DOHH2 (cell line): Measurements from ENCODE around the gene GCN1.

Experiments
- H3F3A ChIP-seq: fragments of 200-600 bp; sonication (generic), shearing (Covaris generic); 2 replicates; pipeline ENCODE4 v1.6.0; 2016; ENCODE audit warnings: antibody characterized with exemption, mild to moderate bottlenecking; ENCODE audit not compliant: control insufficient read depth, insufficient read depth
- H3K27ac ChIP-seq: fragments of 200-600 bp; sonication (generic); 2 replicates; pipeline ENCODE4 v1.5.1; 2014; ENCODE audit warnings: low read depth, mild to moderate bottlenecking, low read length, moderate library complexity
- H3K27me3 ChIP-seq: fragments of 200-600 bp; sonication (generic); 2 replicates; pipeline ENCODE4 v1.6.1; 2014; ENCODE audit warnings: mild to moderate bottlenecking, low read length, mixed read lengths; ENCODE audit not compliant: control insufficient read depth
- H3K36me3 ChIP-seq: fragments of 200-600 bp; sonication (generic); 2 replicates; pipeline ENCODE4 v1.6.1; 2014; ENCODE audit warnings: mild to moderate bottlenecking, low read length, moderate library complexity, mixed read lengths; ENCODE audit not compliant: control insufficient read depth
- H3K4me1 ChIP-seq: fragments of 200-600 bp; sonication (generic); 2 replicates; pipeline ENCODE4 v1.6.1; 2014; ENCODE audit warnings: mild to moderate bottlenecking, low read length, mixed read lengths; ENCODE audit not compliant: control insufficient read depth
- H3K4me2 ChIP-seq: fragments of 200-600 bp; sonication (generic); 2 replicates; pipeline ENCODE4 v1.6.0; 2014; ENCODE audit warnings: mild to moderate bottlenecking, low read length, moderate library complexity
- H3K4me3 ChIP-seq: fragments of 200-600 bp; sonication (generic); 2 replicates; pipeline ENCODE4 v1.5.1; 2014; ENCODE audit warnings: mild to moderate bottlenecking, low read length, mixed read lengths
- H3K79me2 ChIP-seq: fragments of 200-600 bp; sonication (generic); 2 replicates; pipeline ENCODE4 v1.6.1; 2014; ENCODE audit warnings: mild to moderate bottlenecking, low read length, mixed read lengths; ENCODE audit not compliant: control insufficient read depth
- H3K9me2 ChIP-seq: fragments of 200-600 bp; sonication (generic); replicated peaks from 2 replicates; pipeline ENCODE4 v1.6.1; 2014; ENCODE audit warnings: mild to moderate bottlenecking, low read length, mixed read lengths; ENCODE audit not compliant: control insufficient read depth
- H3K9me3 ChIP-seq: fragments of 200-600 bp; sonication (generic); 2 replicates; pipeline ENCODE4 v1.6.1; 2014; ENCODE audit warnings: antibody characterized with exemption, low read length, mixed read lengths; ENCODE audit not compliant: control insufficient read depth, insufficient read depth
- H4K20me1 ChIP-seq: fragments of 200-600 bp; sonication (generic); 2 replicates; pipeline ENCODE4 v1.6.0; 2014; ENCODE audit warnings: low read depth, mild to moderate bottlenecking, antibody characterized with exemption, low read length, moderate library complexity; ENCODE audit not compliant: control insufficient read depth, insufficient read depth
- CTCF ChIP-seq: fragments of 200-600 bp; sonication (generic); IDR thresholded peaks from one replicate; pipeline ENCODE4 v1.5.1; 2014; ENCODE audit warnings: antibody characterized with exemption, mild to moderate bottlenecking, low read depth, low read length; ENCODE audit not compliant: poor library complexity, severe bottlenecking
- EZH2phosphoT487 ChIP-seq: fragments of 200-600 bp; sonication (generic); IDR thresholded peaks from 2 replicates; pipeline ENCODE4 v1.6.1; 2017; ENCODE audit warnings: borderline replicate concordance, mild to moderate bottlenecking, antibody characterized with exemption, low read length, moderate library complexity, mixed read lengths

GCN1 gene

DNA sequence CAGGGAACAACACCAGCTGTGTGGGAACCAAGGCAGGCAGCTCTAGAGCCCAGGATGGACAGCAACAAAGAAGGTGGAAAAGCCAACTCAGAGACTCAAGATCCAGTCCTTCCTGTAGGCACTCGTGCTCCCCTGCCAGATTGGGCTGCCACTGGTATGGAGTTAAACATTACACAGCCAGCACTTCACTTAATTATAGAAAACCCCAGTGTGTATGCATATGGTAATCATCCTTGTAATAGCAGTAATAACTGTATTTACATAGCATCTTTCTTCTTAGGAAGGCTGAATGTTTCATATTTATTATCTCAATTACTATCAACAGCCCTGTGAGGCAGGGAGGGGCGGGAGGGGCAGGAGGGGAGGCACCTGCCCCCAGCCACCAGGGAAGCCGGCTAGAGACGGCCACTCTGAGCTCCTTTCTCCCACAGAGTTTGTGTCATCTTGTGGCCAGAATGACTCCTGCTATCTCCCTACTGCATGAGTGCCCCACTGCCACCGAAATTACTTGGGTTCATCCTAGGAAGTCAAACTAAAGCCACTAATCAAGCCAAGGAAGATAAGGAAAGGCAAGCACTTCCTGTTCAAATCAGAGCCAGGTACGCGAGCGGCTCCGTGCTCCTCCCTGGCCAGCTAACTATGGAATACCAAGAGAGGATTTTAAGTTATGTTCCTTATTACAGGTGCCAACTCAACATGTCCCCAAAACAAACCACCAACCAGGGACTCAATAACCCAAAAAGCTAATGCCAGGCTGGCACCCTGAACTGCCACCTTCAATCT lies 62.3 kb downstream of the GCN1 start:
- peaks cover 97% of the 10 kb centered on the region for H3K36me3 ChIP-seq

GRCh38 chr12:120131116-120131515 lies 63.4 kb downstream of the GCN1 start:
- Histone ChIP-seq H3K4me3 (no peak overlapping the region), H3K27ac (no peak overlapping the region), H3K79me2 (no peaks in the 10 kb centered on the region), H3K27me3 (no peaks in the 10 kb centered on the region), H3F3A (peaks cover 6% of the 10 kb centered on the region; the same call in 1 of the 2 replicates), H3K36me3 (peaks cover 97% of the 10 kb centered on the region), H3K9me2 (no peaks in the 10 kb centered on the region), H3K9me3 (no peaks in the 10 kb centered on the region), H4K20me1 (no peaks in the 10 kb centered on the region), H3K4me2 (no peak overlapping the region), H3K4me1 (peaks cover 22% of the 10 kb centered on the region)
- TF ChIP-seq EZH2phosphoT487 (no peak), CTCF (no peak)

More for the DNA sequence above, 62.3 kb downstream of the GCN1 start:
- Histone ChIP-seq H3K27ac (peak overlapping the region; percentile 29), H3K9me3 (no peaks in the 10 kb centered on the region), H3K4me1 (peaks cover 22% of the 10 kb centered on the region), H3K27me3 (no peaks in the 10 kb centered on the region), H3K79me2 (no peaks in the 10 kb centered on the region), H3K9me2 (no peaks in the 10 kb centered on the region), H3K4me3 (no peak overlapping the region), H3K4me2 (no peak overlapping the region), H3F3A (peaks cover 4% of the 10 kb centered on the region; the same call in 1 of the 2 replicates), H4K20me1 (no peaks in the 10 kb centered on the region)
- no peak for TF ChIP-seq CTCF
- no peak for TF ChIP-seq EZH2phosphoT487

GRCh38 chr12:120130011-120130410 lies 64.5 kb downstream of the GCN1 start:
- Histone ChIP-seq H3K4me2 (no peak overlapping the region), H3F3A (peaks cover 6% of the 10 kb centered on the region; the same call in 1 of the 2 replicates), H3K9me2 (no peaks in the 10 kb centered on the region), H3K27me3 (no peaks in the 10 kb centered on the region), H4K20me1 (no peaks in the 10 kb centered on the region), H3K4me1 (peaks cover 22% of the 10 kb centered on the region), H3K36me3 (peaks cover 90% of the 10 kb centered on the region), H3K79me2 (no peaks in the 10 kb centered on the region), H3K9me3 (no peaks in the 10 kb centered on the region), H3K27ac (no peak overlapping the region), H3K4me3 (no peak overlapping the region)
- TF ChIP-seq EZH2phosphoT487 (no peak), CTCF (no peak)
